Suppressor macrophage (primary cell): ENCODE data around the gene SPEM1.
"Not testable (repeated sequence)": the region's sequence is repeated elsewhere in the genome, so short reads cannot be mapped to it uniquely, and the experiment has no call there.

Source experiments
- DNase-seq, 4 experiments: peaks; one replicate each; pipeline ENCODE4 v3.0.0-alpha.2; 2020 to 2022

The SPEM1 gene

DNA sequence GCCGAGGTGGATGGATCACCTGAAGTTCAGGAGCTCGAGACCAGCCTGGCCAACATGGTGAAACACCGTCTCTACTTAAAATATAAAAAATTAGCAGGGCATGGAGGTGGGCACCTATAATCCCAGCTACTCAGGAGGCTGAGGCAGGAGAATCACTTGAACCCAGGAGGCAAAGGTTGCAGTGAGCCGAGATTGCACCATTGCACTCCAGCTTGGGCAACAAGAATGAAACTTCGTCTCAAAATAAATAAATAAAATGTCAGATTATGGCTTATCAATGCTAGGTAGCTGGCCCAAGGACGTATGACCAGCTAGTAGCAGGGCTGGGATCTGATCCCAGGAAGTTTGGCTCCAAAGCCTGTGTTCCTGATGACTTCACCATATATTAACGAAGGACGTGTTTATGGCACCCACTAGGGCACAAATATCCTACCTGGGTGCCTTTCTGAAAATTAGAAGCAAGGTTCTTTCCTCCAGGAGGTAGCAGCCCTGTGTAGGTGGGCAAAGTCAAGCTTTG is 50.4 kb downstream of the SPEM1 start:
- not testable (repeated sequence) for DNase-seq
